OCI-LY7 (cell line): ENCODE measurements around the gene ZNF609. TPM values are rescaled to one million over a fixed set of nuclear protein-coding genes. Genes with fewer than 3 reads are reported as not detected.

Source experiments
- BruUV-seq: library from RNA; stranded (reverse); fragments of 400-500 nt; replicated peaks from 2 replicates; lab custom pipeline; 2021; lab: Mats Ljungman, UMichigan
- CTCF ChIA-PET: fragments of 300-600 bp; sonication (Branson Sonifier 250); formaldehyde crosslinking; loops from one replicate; lab custom pipeline; 2022; ENCODE audit warnings: antibody characterized with exemption; ENCODE audit not compliant: unreplicated experiment; lab: Charles Lee
- POLR2A ChIA-PET: fragments of 300-600 bp; sonication (Branson Sonifier 250); formaldehyde crosslinking; loops from one replicate; lab custom pipeline; 2022; ENCODE audit warnings: antibody characterized with exemption; lab: Charles Lee
- DNase-seq: peaks from one replicate; pipeline ENCODE4 v3.0.0-alpha.2; 2015; ENCODE audit warnings: low spot score
- H2AFZ ChIP-seq: fragments of 200-600 bp; sonication (generic), shearing (Covaris generic); 2 replicates; pipeline ENCODE4 v1.6.1; 2014; ENCODE audit warnings: mild to moderate bottlenecking, antibody characterized with exemption, low read length, moderate library complexity
- H3K27ac ChIP-seq: fragments of 200-600 bp; sonication (generic); 2 replicates; pipeline ENCODE4 v1.5.1; 2014; ENCODE audit warnings: mixed run types, low read depth, mild to moderate bottlenecking, moderate library complexity, low read length, inconsistent platforms; ENCODE audit not compliant: poor library complexity, severe bottlenecking
- H3K36me3 ChIP-seq: fragments of 200-600 bp; sonication (generic); 2 replicates; pipeline ENCODE4 v1.6.1; 2014; ENCODE audit warnings: mild to moderate bottlenecking, antibody characterized with exemption, low read length, moderate library complexity, mixed read lengths; ENCODE audit not compliant: insufficient read depth
- H3K4me1 ChIP-seq: fragments of 200-600 bp; sonication (generic); 2 replicates; pipeline ENCODE4 v1.5.1; 2014; ENCODE audit warnings: mild to moderate bottlenecking, low read length; ENCODE audit not compliant: insufficient read depth, poor library complexity, severe bottlenecking
- H3K4me2 ChIP-seq: fragments of 200-600 bp; sonication (generic); 2 replicates; pipeline ENCODE4 v1.6.1; 2014; ENCODE audit warnings: mild to moderate bottlenecking, low read length
- H3K4me3 ChIP-seq: fragments of 200-600 bp; sonication (generic); 2 replicates; pipeline ENCODE4 v1.5.1; 2014; ENCODE audit warnings: mild to moderate bottlenecking, low read depth, low read length; ENCODE audit not compliant: poor library complexity, severe bottlenecking
- H3K79me2 ChIP-seq: fragments of 200-600 bp; sonication (generic); 2 replicates; pipeline ENCODE4 v1.6.1; 2016; ENCODE audit warnings: low read depth, mild to moderate bottlenecking, low read length, moderate library complexity, mixed read lengths; ENCODE audit not compliant: insufficient read depth
- H3K9me2 ChIP-seq: fragments of 200-600 bp; sonication (generic); 2 replicates; pipeline ENCODE4 v1.6.1; 2016; ENCODE audit warnings: mild to moderate bottlenecking, low read length, mixed read lengths; ENCODE audit not compliant: insufficient read depth
- H3K9me3 ChIP-seq: fragments of 200-600 bp; sonication (generic); 2 replicates; pipeline ENCODE4 v1.6.1; 2014; ENCODE audit warnings: mild to moderate bottlenecking, mixed run types, low read length, mixed read lengths
- H4K20me1 ChIP-seq: fragments of 200-600 bp; sonication (generic); 2 replicates; pipeline ENCODE4 v1.6.1; 2014; ENCODE audit warnings: mild to moderate bottlenecking, antibody characterized with exemption, low read length, moderate library complexity, mixed read lengths; ENCODE audit not compliant: insufficient read depth
- CTCF ChIP-seq: fragments of 200-600 bp; sonication (generic); conservative IDR thresholded peaks from 2 replicates; pipeline ENCODE4 v1.5.1; 2014; ENCODE audit warnings: mild to moderate bottlenecking, antibody characterized with exemption, low read length, moderate library complexity, mixed read lengths
- EZH2phosphoT487 ChIP-seq: fragments of 200-600 bp; sonication (generic); IDR thresholded peaks from 2 replicates; pipeline ENCODE4 v1.6.1; 2018; ENCODE audit warnings: low read depth, borderline replicate concordance, mild to moderate bottlenecking, mixed run types, antibody characterized with exemption, low read length, moderate library complexity, mixed read lengths
- intact Hi-C: fragments of 100-400 bp; cut with micrococcal nuclease; formaldehyde crosslinking; loops from one replicate; pipeline ENCODE4 v1.10.0; 2022; ENCODE audit not compliant: unreplicated experiment
- total RNA-seq, 2 experiments: library from RNA; depleted of rRNA in 1 of 2; stranded (reverse); fragments of >200 nt in 1 of 2; shearing (Covaris generic) in 1 of 2; gene quantifications; 2 replicates each; pipeline ENCODE4 v1.2.3, GENCODE V29; 2014 to 2022

ZNF609 gene
- total RNA-seq, 2 experiments from 2014 or later = 17.2 to 35.1 TPM

- no peak overlapping the region for H3K4me3 ChIP-seq
- H3K4me2 ChIP-seq = no peak overlapping the region
- H3K79me2 ChIP-seq = peaks cover 10% of the 10 kb centered on the region
- no peaks in the 10 kb centered on the region for H3K9me2 ChIP-seq
- TF ChIP-seq EZH2phosphoT487 (no peak), CTCF (no peak)
- ChIA-PET POLR2A (interaction anchor here (1.5 kb wide), 1 partner anchor 77 kb away, joined by 3 read pairs; no protein-coding TSS in a partner anchor), CTCF (no interaction called here)
- no peaks in the 10 kb centered on the region; the same call in 1 of the 2 replicates for H3K36me3 ChIP-seq
- no TSS peak for BruUV-seq
- H3K9me3 ChIP-seq = no peaks in the 10 kb centered on the region
- H4K20me1 ChIP-seq = no peaks in the 10 kb centered on the region
- no peak overlapping the region for H2AFZ ChIP-seq
- no peak overlapping the region for H3K27ac ChIP-seq
- intact Hi-C loops = no loop called here
- no peaks in the 10 kb centered on the region for H3K4me1 ChIP-seq
- DNase-seq = no peak
Observed at GRCh38 chr15:64548235-64548634, 87.9 kb downstream of the ZNF609 start.

- CTCF ChIA-PET = no interaction called here
- TF ChIP-seq EZH2phosphoT487 (no peak), CTCF (no peak)
- H3K36me3 ChIP-seq = no peaks in the 10 kb centered on the region; the same call in 1 of the 2 replicates
- peaks cover 10% of the 10 kb centered on the region for H3K79me2 ChIP-seq
- no TSS peak for BruUV-seq
- no peak overlapping the region for H3K27ac ChIP-seq
- H3K9me3 ChIP-seq = no peaks in the 10 kb centered on the region
- POLR2A ChIA-PET = interaction anchor here (0.6 to 0.7 kb wide), 3 partner anchors 13 to 86 kb away, joined by 3 read pairs; no protein-coding TSS in a partner anchor
- intact Hi-C loops = no loop called here
- no peak for DNase-seq
- no peaks in the 10 kb centered on the region for H4K20me1 ChIP-seq
- no peaks in the 10 kb centered on the region for H3K4me1 ChIP-seq
- H3K4me2 ChIP-seq = no peak overlapping the region
- no peak overlapping the region for H2AFZ ChIP-seq
- no peak overlapping the region for H3K4me3 ChIP-seq
- H3K9me2 ChIP-seq = no peaks in the 10 kb centered on the region
Observed at GRCh38 chr15:64549860-64550259, 89.5 kb downstream of the ZNF609 start.

GRCh38 chr15:64552281-64552948 is 92.0 kb downstream of the ZNF609 start:
- Histone ChIP-seq H2AFZ (no peak overlapping the region), H3K9me3 (no peaks in the 10 kb centered on the region), H3K27ac (no peak overlapping the region), H3K9me2 (no peaks in the 10 kb centered on the region), H3K4me1 (no peaks in the 10 kb centered on the region), H3K4me2 (no peak overlapping the region), H4K20me1 (no peaks in the 10 kb centered on the region), H3K4me3 (no peak overlapping the region), H3K36me3 (no peaks in the 10 kb centered on the region; the same call in 1 of the 2 replicates), H3K79me2 (peaks cover 12% of the 10 kb centered on the region)
- DNase-seq = no peak
- TF ChIP-seq EZH2phosphoT487 (no peak), CTCF (no peak)
- BruUV-seq = no TSS peak
- intact Hi-C loops = no loop called here
- POLR2A ChIA-PET = interaction anchor here (0.9 kb wide), 1 partner anchor 49 kb away, joined by 3 read pairs; no protein-coding TSS in a partner anchor
- CTCF ChIA-PET = no interaction called here
